HepG2 (cell line): ENCODE data around the gene KPNB1. TPM values are rescaled to one million over a fixed set of nuclear protein-coding genes. Genes with fewer than 3 reads are reported as not detected.

Source experiments
- ESRRA ChIP-seq: sonication (generic); formaldehyde crosslinking; IDR thresholded peaks from 2 replicates; pipeline ENCODE4 v1.5.1; 2020; ENCODE audit warnings: mild to moderate bottlenecking, low read depth, missing genetic modification reagents
- FOXP4 ChIP-seq: sonication (generic); formaldehyde crosslinking; IDR thresholded peaks from 2 replicates; pipeline ENCODE4 v1.4.0; 2020; ENCODE audit warnings: missing genetic modification reagents
- GZF1 ChIP-seq: sonication (generic); formaldehyde crosslinking; IDR thresholded peaks from 2 replicates; pipeline ENCODE4 v1.5.1; 2020; ENCODE audit warnings: mild to moderate bottlenecking, missing genetic modification reagents
- KDM6A ChIP-seq: IDR thresholded peaks from 2 replicates; pipeline ENCODE4 v1.6.1; 2016; ENCODE audit warnings: low read depth
- NCOR1 ChIP-seq: fragments of 200-600 bp; sonication (generic); IDR thresholded peaks from 2 replicates; pipeline ENCODE4 v1.7.0; 2017; ENCODE audit warnings: antibody characterized with exemption, low read length, borderline replicate concordance
- NPAS2 ChIP-seq: sonication (generic); formaldehyde crosslinking; IDR thresholded peaks from 2 replicates; pipeline ENCODE4 v1.8.0; 2022; ENCODE audit warnings: mild to moderate bottlenecking, missing genetic modification reagents, borderline replicate concordance
- RAD21 ChIP-seq: fragments of 450-650 bp; formaldehyde crosslinking; IDR thresholded peaks from 2 replicates; pipeline ENCODE4 v1.5.0; 2020; ENCODE audit warnings: mild to moderate bottlenecking
- TCF7L2 ChIP-seq: IDR thresholded peaks from 2 replicates; pipeline ENCODE4 v1.6.1; 2011; ENCODE audit warnings: mild to moderate bottlenecking, low read depth, low read length, moderate library complexity
- ZBTB8A ChIP-seq: sonication (generic); formaldehyde crosslinking; IDR thresholded peaks from 2 replicates; pipeline ENCODE4 v1.4.0; 2020; ENCODE audit warnings: mild to moderate bottlenecking, low read depth, missing genetic modification reagents, borderline replicate concordance
- ZNF12 ChIP-seq: sonication (generic); formaldehyde crosslinking; IDR thresholded peaks from 2 replicates; pipeline ENCODE4 v1.5.0; 2020; ENCODE audit warnings: missing genetic modification reagents
- ZNF30 ChIP-seq: sonication (generic); formaldehyde crosslinking; IDR thresholded peaks from 2 replicates; pipeline ENCODE4 v1.5.0; 2020; ENCODE audit warnings: mild to moderate bottlenecking, missing genetic modification reagents
- ZNF672 ChIP-seq: sonication (generic); formaldehyde crosslinking; IDR thresholded peaks from 2 replicates; pipeline ENCODE4 v1.8.1; 2022; ENCODE audit warnings: missing genetic modification reagents
- polyA plus RNA-seq, 8 experiments: library from polyadenylated mRNA; depleted of rRNA in 3 of 8; stranded (reverse) in 7 of 8; unstranded in 1 of 8; fragments of >200 nt; fragmentation: Illumina TruSeq in 4 of 8; extraction: Trizol in 4 of 8; gene quantifications; 2 replicates each; pipeline versions ENCODE4 v1.2.1 to v1.2.3, GENCODE V29; 2011 to 2016; ENCODE audit warnings: low read depth in 4 of 8, missing spikeins in 1 of 8, mixed read lengths in 1 of 8; ENCODE audit not compliant: insufficient read depth in 1 of 8
- total RNA-seq, 5 experiments: library from RNA; depleted of rRNA; stranded (reverse); fragments of >200 nt; fragmentation: Illumina TruSeq; extraction: Trizol; gene quantifications; 2 replicates each; pipeline ENCODE4 v1.2.3, GENCODE V29; 2016; ENCODE audit warnings: low read depth in 1 of 5
- TF ChIP-seq, protein P1 (sequence below): sonication (generic); formaldehyde crosslinking; IDR thresholded peaks from 2 replicates; pipeline ENCODE4 v1.4.0; 2020; ENCODE audit warnings: missing genetic modification reagents, borderline replicate concordance
- TF ChIP-seq, protein P2 (sequence below): IDR thresholded peaks from 2 replicates; pipeline ENCODE4 v1.6.1; 2016
- TF ChIP-seq, protein P3 (sequence below): sonication (generic); formaldehyde crosslinking; conservative IDR thresholded peaks from 2 replicates; pipeline ENCODE4 v1.5.0; 2020; ENCODE audit warnings: missing genetic modification reagents
- TF ChIP-seq, protein P4 (sequence below): sonication (generic); formaldehyde crosslinking; IDR thresholded peaks from 2 replicates; pipeline ENCODE4 v1.8.0; 2022; ENCODE audit warnings: mild to moderate bottlenecking, missing genetic modification reagents; ENCODE audit not compliant: insufficient replicate concordance
- TF ChIP-seq, protein P5 (sequence below): sonication (generic); formaldehyde crosslinking; IDR thresholded peaks from 2 replicates; pipeline ENCODE4 v1.4.0; 2020; ENCODE audit warnings: missing genetic modification reagents, borderline replicate concordance

KPNB1 gene
- total and polyA plus RNA-seq, 2 of the 13 experiments (the other 11 are each of a cell fraction or from before 2014, with no cell fraction given) = 164 to 424 TPM

DNA sequence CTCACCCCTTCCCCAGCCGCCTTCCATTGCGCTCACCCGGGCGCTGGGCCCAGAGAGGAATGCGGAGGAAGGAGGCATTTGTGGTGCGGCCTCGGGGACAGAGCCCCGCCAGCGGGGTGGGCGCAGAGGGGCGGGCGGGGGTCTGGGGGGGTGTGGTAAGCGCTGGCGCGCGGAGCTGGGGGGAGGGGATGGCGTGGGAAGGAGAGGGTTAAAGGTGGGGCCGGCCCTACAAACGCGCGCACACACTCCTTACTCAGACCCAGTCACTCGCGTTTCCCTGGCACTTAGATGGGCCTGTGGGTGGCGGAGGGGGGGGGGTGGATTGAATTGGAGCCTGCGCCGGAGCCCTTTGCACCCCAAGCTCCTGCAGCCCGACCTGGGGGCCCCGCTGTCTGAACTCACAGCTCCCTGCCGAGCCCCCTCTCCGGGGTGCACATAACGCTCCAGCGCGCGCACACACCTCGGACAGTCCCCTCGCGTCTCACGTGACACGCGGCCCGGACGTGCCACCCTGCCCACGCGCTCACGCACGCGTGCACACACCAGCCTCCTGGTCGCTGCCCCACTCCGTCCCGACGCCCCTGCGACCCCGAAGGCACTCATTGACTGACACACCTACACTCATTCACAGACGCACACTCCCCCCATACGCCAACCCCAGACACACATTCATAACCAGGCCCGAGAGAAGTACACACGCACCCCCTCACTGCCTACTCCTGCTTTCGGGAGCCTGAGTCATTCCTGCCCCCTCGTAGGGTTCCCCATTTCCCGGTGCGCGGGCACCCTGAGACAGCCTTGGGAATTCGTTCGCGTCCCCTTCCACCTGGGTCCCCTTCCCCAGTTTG lies 45.1 kb downstream of the KPNB1 start (continued):
- TF ChIP-seq, protein P1, sequence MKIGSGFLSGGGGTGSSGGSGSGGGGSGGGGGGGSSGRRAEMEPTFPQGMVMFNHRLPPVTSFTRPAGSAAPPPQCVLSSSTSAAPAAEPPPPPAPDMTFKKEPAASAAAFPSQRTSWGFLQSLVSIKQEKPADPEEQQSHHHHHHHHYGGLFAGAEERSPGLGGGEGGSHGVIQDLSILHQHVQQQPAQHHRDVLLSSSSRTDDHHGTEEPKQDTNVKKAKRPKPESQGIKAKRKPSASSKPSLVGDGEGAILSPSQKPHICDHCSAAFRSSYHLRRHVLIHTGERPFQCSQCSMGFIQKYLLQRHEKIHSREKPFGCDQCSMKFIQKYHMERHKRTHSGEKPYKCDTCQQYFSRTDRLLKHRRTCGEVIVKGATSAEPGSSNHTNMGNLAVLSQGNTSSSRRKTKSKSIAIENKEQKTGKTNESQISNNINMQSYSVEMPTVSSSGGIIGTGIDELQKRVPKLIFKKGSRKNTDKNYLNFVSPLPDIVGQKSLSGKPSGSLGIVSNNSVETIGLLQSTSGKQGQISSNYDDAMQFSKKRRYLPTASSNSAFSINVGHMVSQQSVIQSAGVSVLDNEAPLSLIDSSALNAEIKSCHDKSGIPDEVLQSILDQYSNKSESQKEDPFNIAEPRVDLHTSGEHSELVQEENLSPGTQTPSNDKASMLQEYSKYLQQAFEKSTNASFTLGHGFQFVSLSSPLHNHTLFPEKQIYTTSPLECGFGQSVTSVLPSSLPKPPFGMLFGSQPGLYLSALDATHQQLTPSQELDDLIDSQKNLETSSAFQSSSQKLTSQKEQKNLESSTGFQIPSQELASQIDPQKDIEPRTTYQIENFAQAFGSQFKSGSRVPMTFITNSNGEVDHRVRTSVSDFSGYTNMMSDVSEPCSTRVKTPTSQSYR = no peak; the same call in 1 of the 2 replicates
- TF ChIP-seq KDM6A (no peak), NCOR1 (no peak), RAD21 (no peak), GZF1 (CRISPR knock-in tag) (no peak), ZNF672 (CRISPR knock-in tag) (no peak), TCF7L2 (no peak), ZNF30 (no peak), ESRRA (no peak), FOXP4 (CRISPR knock-in tag) (no peak), ZBTB8A (CRISPR knock-in tag) (no peak), ZNF12 (CRISPR knock-in tag) (no peak), NPAS2 (no peak)
- TF ChIP-seq, protein P2, sequence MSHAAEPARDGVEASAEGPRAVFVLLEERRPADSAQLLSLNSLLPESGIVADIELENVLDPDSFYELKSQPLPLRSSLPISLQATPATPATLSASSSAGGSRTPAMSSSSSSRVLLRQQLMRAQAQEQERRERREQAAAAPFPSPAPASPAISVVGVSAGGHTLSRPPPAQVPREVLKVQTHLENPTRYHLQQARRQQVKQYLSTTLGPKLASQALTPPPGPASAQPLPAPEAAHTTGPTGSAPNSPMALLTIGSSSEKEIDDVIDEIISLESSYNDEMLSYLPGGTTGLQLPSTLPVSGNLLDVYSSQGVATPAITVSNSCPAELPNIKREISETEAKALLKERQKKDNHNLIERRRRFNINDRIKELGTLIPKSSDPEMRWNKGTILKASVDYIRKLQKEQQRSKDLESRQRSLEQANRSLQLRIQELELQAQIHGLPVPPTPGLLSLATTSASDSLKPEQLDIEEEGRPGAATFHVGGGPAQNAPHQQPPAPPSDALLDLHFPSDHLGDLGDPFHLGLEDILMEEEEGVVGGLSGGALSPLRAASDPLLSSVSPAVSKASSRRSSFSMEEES = no peak
- TF ChIP-seq, protein P3, sequence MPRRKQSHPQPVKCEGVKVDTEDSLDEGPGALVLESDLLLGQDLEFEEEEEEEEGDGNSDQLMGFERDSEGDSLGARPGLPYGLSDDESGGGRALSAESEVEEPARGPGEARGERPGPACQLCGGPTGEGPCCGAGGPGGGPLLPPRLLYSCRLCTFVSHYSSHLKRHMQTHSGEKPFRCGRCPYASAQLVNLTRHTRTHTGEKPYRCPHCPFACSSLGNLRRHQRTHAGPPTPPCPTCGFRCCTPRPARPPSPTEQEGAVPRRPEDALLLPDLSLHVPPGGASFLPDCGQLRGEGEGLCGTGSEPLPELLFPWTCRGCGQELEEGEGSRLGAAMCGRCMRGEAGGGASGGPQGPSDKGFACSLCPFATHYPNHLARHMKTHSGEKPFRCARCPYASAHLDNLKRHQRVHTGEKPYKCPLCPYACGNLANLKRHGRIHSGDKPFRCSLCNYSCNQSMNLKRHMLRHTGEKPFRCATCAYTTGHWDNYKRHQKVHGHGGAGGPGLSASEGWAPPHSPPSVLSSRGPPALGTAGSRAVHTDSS = no peak
- TF ChIP-seq, protein P4, sequence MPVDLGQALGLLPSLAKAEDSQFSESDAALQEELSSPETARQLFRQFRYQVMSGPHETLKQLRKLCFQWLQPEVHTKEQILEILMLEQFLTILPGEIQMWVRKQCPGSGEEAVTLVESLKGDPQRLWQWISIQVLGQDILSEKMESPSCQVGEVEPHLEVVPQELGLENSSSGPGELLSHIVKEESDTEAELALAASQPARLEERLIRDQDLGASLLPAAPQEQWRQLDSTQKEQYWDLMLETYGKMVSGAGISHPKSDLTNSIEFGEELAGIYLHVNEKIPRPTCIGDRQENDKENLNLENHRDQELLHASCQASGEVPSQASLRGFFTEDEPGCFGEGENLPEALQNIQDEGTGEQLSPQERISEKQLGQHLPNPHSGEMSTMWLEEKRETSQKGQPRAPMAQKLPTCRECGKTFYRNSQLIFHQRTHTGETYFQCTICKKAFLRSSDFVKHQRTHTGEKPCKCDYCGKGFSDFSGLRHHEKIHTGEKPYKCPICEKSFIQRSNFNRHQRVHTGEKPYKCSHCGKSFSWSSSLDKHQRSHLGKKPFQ (CRISPR knock-in tag) = no peak
- TF ChIP-seq, protein P5, sequence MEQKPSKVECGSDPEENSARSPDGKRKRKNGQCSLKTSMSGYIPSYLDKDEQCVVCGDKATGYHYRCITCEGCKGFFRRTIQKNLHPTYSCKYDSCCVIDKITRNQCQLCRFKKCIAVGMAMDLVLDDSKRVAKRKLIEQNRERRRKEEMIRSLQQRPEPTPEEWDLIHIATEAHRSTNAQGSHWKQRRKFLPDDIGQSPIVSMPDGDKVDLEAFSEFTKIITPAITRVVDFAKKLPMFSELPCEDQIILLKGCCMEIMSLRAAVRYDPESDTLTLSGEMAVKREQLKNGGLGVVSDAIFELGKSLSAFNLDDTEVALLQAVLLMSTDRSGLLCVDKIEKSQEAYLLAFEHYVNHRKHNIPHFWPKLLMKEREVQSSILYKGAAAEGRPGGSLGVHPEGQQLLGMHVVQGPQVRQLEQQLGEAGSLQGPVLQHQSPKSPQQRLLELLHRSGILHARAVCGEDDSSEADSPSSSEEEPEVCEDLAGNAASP (CRISPR knock-in tag) = no peak
